Measurements from ENCODE around the gene MRPL14. TPM values are rescaled to one million over a fixed set of nuclear protein-coding genes. Genes with fewer than 3 reads are reported as not detected.

MRPL14 gene
- total and polyA plus RNA-seq, 2 of the 8 experiments (the other 6 are each of a cell fraction or from before 2014, with no cell fraction given) = 82.0 to 97.1 TPM

DNA sequence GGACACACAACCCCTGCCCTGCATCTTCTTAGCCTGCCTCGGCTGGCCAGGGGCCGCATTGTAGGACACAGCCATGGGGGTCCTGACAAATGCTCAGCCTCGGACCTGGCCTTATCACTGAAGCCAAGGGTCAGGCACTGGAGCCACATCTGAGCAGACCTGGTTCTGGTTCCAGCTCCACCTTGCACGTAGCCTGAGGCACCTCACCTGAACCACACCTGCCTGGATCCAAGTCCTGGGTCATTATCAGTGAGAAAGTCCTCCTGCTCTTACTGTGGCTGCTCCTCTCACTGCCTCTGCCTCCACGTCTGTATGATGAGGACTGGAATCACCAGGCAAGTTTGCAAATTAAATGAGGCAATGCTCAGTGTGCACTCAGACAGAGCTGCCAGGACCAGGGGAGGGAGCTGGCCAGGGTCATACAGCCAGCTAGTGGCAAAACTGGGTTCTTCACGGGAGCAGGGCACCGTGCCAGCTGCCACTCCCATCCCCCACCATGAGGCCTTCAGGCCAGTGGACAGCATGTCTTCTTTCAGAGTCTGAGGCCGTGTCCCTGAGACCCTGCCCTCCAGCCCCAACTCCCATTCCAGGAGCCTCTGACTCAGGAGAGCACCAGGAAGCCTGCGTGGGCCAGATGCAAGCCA lies 40.2 kb downstream of the MRPL14 start (continued):
- no peak for TF ChIP-seq CHD7 (IDR thresholded peaks at IDR 0.05; ENCODE audit: insufficient replicate concordance, low read length)
- TF ChIP-seq BRCA1 (IDR thresholded peaks at IDR 0.05; ENCODE audit: low read depth, low read length) = no peak
- TF ChIP-seq CHD2 (IDR thresholded peaks at IDR 0.05; ENCODE audit: low read length) = no peak
- TF ChIP-seq GABPA (IDR thresholded peaks at IDR 0.05; ENCODE audit: borderline replicate concordance, insufficient read depth, low read length) = no peak
- TF ChIP-seq, protein P1, sequence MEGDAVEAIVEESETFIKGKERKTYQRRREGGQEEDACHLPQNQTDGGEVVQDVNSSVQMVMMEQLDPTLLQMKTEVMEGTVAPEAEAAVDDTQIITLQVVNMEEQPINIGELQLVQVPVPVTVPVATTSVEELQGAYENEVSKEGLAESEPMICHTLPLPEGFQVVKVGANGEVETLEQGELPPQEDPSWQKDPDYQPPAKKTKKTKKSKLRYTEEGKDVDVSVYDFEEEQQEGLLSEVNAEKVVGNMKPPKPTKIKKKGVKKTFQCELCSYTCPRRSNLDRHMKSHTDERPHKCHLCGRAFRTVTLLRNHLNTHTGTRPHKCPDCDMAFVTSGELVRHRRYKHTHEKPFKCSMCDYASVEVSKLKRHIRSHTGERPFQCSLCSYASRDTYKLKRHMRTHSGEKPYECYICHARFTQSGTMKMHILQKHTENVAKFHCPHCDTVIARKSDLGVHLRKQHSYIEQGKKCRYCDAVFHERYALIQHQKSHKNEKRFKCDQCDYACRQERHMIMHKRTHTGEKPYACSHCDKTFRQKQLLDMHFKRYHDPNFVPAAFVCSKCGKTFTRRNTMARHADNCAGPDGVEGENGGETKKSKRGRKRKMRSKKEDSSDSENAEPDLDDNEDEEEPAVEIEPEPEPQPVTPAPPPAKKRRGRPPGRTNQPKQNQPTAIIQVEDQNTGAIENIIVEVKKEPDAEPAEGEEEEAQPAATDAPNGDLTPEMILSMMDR (IDR thresholded peaks at IDR 0.05; ENCODE audit: control extremely low read depth in 1 of 3, insufficient read depth in 1 of 3, low read depth in 1 of 3, low read length in 3 of 3) = no peak
